ENCODE results near the gene UBR4. TPM values are rescaled to one million over a fixed set of nuclear protein-coding genes. Genes with fewer than 3 reads are reported as not detected.

The UBR4 gene
- total RNA-seq, 1 experiment from 2014 or later: 131 TPM

- DNase-seq: no peak
- H3K4me1 Mint-ChIP-seq: no peaks in the 10 kb centered on the region
- H2AK5ac ChIP-seq (ENCODE audit: insufficient read length, low read length): no peak overlapping the region
- no peak overlapping the region for H2BK5ac ChIP-seq (ENCODE audit: insufficient read length, low read length)
- H3K27me3 ChIP-seq (ENCODE audit: insufficient read depth, low read length): no peaks in the 10 kb centered on the region
- no peak overlapping the region for H2AFZ ChIP-seq (ENCODE audit: low read length)
- H3K4me3 Mint-ChIP-seq: no peak overlapping the region
- H3K36me3 Mint-ChIP-seq (ENCODE audit: insufficient read depth in 1 of 3, low read depth in 3 of 3): peaks cover 69 to 99% (median 97%) of the 10 kb centered on the region in 3 experiments
- H3K18ac ChIP-seq (ENCODE audit: insufficient read length, low read depth, low read length): no peak overlapping the region
- H3K9me3 Mint-ChIP-seq: no peaks in the 10 kb centered on the region
- no peak overlapping the region for H3K14ac ChIP-seq (ENCODE audit: insufficient read depth, low read length)
- H3K23ac ChIP-seq (ENCODE audit: insufficient read length, low read depth, low read length): no peak overlapping the region
- H3K4ac ChIP-seq (ENCODE audit: low read depth, low read length): no peak overlapping the region
- H3K79me1 ChIP-seq (ENCODE audit: insufficient read depth, low read depth, low read length, poor library complexity, severe bottlenecking): no peaks in the 10 kb centered on the region
- H3K9me3 ChIP-seq (ENCODE audit: control insufficient read depth, low read depth, low read length): no peaks in the 10 kb centered on the region
- no peak overlapping the region for H2BK12ac ChIP-seq (ENCODE audit: insufficient read length, low read depth, low read length)
- H4K8ac ChIP-seq (replicated peaks; ENCODE audit: insufficient read length, low read depth, low read length): no peak overlapping the region
- no peak overlapping the region for H3K9ac ChIP-seq (ENCODE audit: extremely low read depth, insufficient read length, low read length)
- H3K4me1 ChIP-seq (ENCODE audit: insufficient read depth, low read length): no peaks in the 10 kb centered on the region
- H4K5ac ChIP-seq (ENCODE audit: insufficient read length, low read depth, low read length): no peak overlapping the region
- no peaks in the 10 kb centered on the region for H3K23me2 ChIP-seq (ENCODE audit: insufficient read length, low read depth, low read length, poor library complexity, severe bottlenecking)
- no peak overlapping the region for H2BK20ac ChIP-seq (ENCODE audit: low read depth, low read length, poor library complexity, severe bottlenecking)
- H2BK15ac ChIP-seq (ENCODE audit: low read depth, low read length): no peak overlapping the region
- no peaks in the 10 kb centered on the region for H4K20me1 ChIP-seq (ENCODE audit: control insufficient read depth, insufficient read depth, insufficient read length)
- no peak overlapping the region for H3T11ph ChIP-seq (ENCODE audit: low read length)
- no peak for TF ChIP-seq CTCF (conservative IDR thresholded peaks at IDR 0.05)
- no peaks in the 10 kb centered on the region for H3K27me3 Mint-ChIP-seq (ENCODE audit: low read depth)
- H3K27ac ChIP-seq (ENCODE audit: insufficient read length, low read depth, low read length): no peak overlapping the region
- no peak overlapping the region for H3K56ac ChIP-seq (ENCODE audit: insufficient read length, low read depth, low read length)
- no peaks in the 10 kb centered on the region for H3K79me2 ChIP-seq (ENCODE audit: insufficient read depth, low read length)
- no CpG with 5 or more reads among the region's 10 CpGs for WGBS (ENCODE audit: extremely low coverage, insufficient read length, low lambda C conversion rate)
- H3K27ac Mint-ChIP-seq: no peak overlapping the region
- no peak overlapping the region for H2BK120ac ChIP-seq (ENCODE audit: low read depth, low read length, poor library complexity, severe bottlenecking)
- H4K91ac ChIP-seq (ENCODE audit: insufficient read length, low read depth, low read length): no peak overlapping the region
- H3K4me2 ChIP-seq (ENCODE audit: insufficient read depth, insufficient read length, low read length): no peak overlapping the region
These were observed 45.6 kb downstream of the UBR4 start for GRCh38 chr1:19164274-19165015.
